GM21737 (cell line): ENCODE data around the gene KCNJ16.

ENCODE experiments used
- ATAC-seq: cut with Tn5 transposase; IDR thresholded peaks from one replicate; pipeline ENCODE4 v1.9.1; 2021; ENCODE audit warnings: mild to moderate bottlenecking, moderate library complexity; ENCODE audit not compliant: unreplicated experiment

Gene KCNJ16

DNA sequence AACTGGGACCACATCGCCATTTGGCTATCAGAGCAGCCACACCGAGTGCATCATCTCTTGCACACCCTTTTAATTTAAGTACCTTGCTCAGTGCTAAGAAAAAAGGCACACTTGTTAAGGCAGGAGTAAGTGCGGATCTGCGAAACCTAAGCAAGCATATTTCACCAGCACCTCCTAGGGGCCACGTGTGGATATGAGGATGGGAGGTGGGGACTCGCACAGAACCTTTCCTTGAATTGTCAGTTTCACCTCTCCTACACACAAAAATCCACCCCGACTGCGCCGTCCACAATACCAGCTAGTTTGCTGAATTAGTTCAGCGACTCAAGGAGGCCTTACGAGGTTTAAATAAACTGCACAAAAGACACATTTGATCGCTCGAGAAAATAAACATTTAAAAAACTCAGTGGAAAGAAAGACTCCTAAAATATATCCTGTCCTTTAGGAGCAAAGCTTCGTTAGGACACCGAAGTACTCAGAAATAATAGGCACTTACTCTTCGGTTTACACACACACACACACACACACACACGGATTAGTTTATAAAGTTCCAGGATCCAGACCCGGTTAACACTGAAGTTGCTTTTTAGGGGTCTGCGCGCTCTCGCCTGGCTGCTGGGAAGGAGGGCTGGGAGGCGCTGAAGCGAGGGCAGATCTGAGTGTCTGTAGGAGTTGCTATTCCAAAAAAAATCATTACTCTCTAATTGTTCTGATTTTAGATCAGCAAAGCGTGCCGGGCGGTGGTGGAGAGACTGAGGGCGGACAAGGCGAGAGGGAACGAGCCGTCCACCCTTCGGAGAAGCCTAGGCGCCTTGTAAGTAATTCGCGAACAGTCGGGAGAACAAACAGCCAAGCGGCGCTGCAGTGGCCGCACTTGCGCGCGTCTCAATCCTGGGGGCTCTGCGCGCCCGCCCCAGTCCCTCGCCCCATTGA, 93.3 kb downstream of the KCNJ16 start:
- ATAC-seq: peak; percentile 2

- ATAC-seq: peak; percentile 97
Observed at GRCh38 chr17:70168977-70169708, 94.1 kb downstream of the KCNJ16 start, which contains the start of gene KCNJ2. TSS of gene KCNJ2 (plus strand) at chr17:70169532. CDS start at chr17:70175040, 5,508 bp downstream.

DNA sequence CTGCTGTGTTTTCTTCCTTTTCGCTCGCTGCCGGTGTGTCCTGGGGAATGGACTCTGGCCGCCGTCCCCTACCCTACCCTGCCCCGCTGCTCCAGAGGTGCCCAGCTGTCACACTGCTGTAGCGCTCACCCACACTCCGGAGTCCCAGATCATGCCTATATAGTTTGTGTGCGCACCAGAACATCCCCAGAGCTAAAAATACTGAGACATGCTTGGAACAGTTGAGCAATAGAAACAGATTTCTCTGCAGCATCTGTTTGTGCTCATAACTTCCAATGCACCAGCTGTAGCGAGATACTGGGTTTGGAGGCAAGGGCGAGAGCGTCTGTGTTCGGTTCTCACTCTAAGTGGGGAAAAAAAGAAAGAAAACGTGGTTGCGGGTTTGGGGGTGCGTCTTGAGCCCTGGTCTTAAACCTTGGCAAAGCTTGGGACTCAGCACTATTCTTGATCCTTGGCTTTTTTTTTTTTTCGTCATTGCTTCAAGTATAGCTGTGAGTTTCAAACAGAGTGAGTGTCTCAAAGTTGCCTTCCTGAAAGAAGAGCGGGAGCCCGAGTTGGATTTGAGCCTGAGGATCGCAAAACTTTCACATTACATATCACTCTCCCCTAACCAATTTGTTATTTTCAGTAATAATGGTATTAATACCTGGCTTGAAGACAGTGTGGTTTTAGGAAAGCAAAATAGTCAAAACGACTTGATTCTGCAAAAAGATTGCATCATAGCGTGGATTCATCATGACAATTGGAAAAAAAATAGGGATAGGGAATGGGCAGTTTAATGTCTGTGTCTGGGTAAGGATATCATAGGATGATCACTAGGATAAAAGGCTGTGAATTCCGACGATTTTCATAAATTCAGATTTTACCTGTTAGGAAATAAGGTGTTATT, 94.9 kb downstream of the KCNJ16 start:
- no peak for ATAC-seq

GRCh38 chr17:70171159-70171558, 96.1 kb downstream of the KCNJ16 start:
- no peak for ATAC-seq

DNA sequence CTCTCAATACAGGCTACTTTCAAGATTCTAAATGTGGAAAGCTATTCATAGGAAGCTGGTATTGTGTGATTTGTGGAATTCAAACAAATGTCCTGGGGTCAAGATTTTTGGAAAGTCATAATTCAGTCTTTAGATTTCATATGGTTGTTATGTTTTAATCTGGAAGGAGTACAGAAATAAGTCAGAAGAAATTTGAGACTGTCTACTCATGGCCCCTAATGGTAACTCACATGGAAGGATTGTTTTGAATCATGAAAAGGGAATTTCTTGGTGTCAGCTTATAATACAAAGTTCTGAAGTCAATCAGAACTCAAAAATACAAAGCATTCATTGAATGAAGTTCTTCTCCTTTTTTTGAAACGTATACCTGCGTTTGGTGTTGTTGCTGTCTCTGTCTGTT, 97.4 kb downstream of the KCNJ16 start:
- ATAC-seq: no peak

DNA sequence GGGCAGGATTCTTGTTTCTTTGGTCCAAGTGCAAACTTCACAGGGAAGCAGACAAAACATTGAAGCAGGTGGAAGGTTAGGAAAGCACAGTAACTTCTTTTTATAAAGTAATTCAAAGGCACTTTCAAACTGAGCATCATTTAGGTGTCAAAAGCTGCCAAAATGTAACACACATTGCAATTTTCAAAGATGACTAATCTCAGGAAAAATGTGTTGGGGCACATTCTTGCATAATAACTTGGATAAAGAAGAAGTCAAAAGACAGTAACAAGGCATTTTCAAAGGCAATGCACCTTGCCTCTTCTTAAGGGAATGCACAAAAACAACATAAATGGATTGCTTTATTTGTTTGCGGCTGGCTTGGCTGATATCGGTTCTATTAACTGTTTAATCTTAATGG, 97.9 kb downstream of the KCNJ16 start:
- no peak for ATAC-seq

DNA sequence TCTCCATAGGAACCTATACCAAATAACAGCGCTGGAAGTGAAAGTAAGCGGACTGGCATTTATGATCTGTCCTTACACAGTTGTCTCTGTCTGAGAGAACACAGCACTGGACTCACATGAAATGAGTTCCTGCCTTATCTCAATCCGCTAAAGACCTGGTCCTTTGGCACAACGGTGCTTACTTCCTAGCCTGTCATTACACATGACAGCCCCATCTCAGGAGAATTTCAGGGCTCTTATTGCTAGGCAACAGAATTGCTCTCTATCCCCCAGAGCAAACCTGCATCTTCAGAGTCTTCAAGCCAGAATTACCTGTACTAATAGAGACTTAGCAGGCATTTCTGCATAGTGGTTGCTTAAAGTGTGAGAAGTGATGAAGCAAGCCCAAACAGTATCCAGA, 98.7 kb downstream of the KCNJ16 start:
- no peak for ATAC-seq

- ATAC-seq: no peak
Observed at GRCh38 chr17:70181376-70181775, 106.4 kb downstream of the KCNJ16 start.

GRCh38 chr17:70181866-70182265, 106.8 kb downstream of the KCNJ16 start:
- ATAC-seq: no peak

DNA sequence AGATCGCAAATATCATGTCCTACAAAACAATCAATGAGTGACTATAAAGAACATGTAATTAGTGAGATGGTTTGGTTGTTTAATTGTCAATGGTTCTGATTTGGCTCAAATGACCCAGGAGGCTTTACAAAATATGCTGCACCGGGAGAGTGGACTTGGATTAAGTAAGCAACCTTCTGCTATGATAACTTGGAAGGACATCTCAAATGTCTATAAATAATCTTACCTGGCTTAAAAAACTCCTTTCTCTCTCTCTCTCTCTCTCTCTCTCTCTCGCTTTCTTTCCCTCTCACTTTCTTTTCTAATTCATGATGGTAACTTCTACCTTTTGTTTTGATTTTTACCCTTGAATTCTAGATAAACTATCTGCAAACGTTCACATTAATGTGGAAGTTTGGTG, 108.5 kb downstream of the KCNJ16 start:
- no peak for ATAC-seq

DNA sequence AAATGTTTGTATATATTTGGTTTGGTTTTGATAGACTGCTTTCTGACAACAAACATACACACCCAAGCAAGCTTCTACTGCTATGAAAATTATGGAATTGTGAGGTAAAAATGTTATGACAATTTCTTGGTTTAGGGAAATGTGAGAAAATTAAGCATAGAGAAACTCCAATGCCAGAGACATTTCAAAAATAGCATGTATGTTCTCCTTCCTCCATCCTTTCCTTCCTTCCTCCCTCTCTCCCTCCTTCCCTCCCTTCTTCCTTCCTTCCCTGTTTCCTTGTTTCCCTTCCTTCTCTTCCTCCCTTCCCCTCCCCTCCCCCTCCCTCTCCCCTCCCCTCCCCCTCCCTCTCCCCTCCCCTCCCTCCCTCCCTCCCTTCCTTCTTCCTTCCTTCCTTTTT, 109.2 kb downstream of the KCNJ16 start:
- no peak for ATAC-seq

DNA sequence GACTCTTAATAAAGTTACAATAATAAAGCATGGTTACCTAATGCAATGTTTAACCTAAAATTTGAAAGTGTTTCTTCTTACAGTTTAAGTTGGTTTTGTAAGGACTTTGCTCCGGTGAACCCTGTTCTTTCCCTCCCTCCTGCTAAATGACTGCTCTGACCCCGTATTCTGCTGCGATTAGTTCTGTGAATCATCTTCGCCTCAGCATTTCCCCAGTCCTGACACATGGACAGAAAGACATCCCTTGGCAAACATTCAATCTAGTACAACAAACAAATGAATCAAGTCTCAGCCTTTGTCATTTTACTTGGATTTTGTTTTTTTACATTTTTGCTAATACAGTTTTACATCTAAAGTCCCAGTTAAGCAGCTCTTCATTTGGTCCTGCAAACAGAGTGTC, 109.7 kb downstream of the KCNJ16 start:
- ATAC-seq: no peak
